NT2/D1 (cell line): ENCODE data around the gene PRPF6.

Experiments
- DNase-seq: peaks from one replicate; pipeline ENCODE4 v3.0.0-alpha.2; 2011; ENCODE audit warnings: low read depth, low spot score
- H3K27me3 ChIP-seq: 2 replicates; pipeline ENCODE4 v1.6.0; 2011; ENCODE audit warnings: mild to moderate bottlenecking; ENCODE audit not compliant: insufficient read length, insufficient read depth
- H3K36me3 ChIP-seq: 2 replicates; pipeline ENCODE4 v1.6.1; 2011; ENCODE audit warnings: mild to moderate bottlenecking, low read length, mixed read lengths; ENCODE audit not compliant: insufficient read depth, insufficient read length
- H3K4me1 ChIP-seq: 2 replicates; pipeline ENCODE4 v1.5.1; 2011; ENCODE audit not compliant: insufficient read depth, insufficient read length
- H3K4me3 ChIP-seq: 2 replicates; pipeline ENCODE4 v1.5.1; 2011; ENCODE audit warnings: low read depth; ENCODE audit not compliant: insufficient read length
- H3K9ac ChIP-seq: 2 replicates; pipeline ENCODE4 v1.6.0; 2011; ENCODE audit warnings: low read depth; ENCODE audit not compliant: insufficient read length
- H3K9me3 ChIP-seq: 2 replicates; pipeline ENCODE4 v1.5.1; 2011; ENCODE audit warnings: mild to moderate bottlenecking, low read length; ENCODE audit not compliant: insufficient read depth
- SUZ12 ChIP-seq: IDR thresholded peaks from 2 replicates; pipeline ENCODE4 v1.6.1; 2011; ENCODE audit not compliant: insufficient read length, insufficient read depth; ENCODE audit errors: extremely low read depth
- YY1 ChIP-seq: IDR thresholded peaks from 2 replicates; pipeline ENCODE4 v1.6.1; 2011; ENCODE audit not compliant: insufficient read length, insufficient read depth
- ZNF274 ChIP-seq: IDR thresholded peaks from 2 replicates; pipeline ENCODE4 v1.6.1; 2011; ENCODE audit warnings: mild to moderate bottlenecking, low read depth, low read length

The PRPF6 gene

GRCh38 chr20:64080013-64080812 lies 99.3 kb downstream of the PRPF6 start, which contains the start of gene OPRL1:
Gene OPRL1 (plus strand): TSS chr20:64080082. CDS start chr20:64092721, 12,639 bp downstream.
- Histone ChIP-seq H3K4me3 (peak within 1 kb of the TSS; percentile 70), H3K9ac (peak within 1 kb of the TSS; percentile 92), H3K4me1 (peaks cover 33% of the 10 kb centered on the region), H3K36me3 (peaks cover 13% of the 10 kb centered on the region), H3K9me3 (no peaks in the 10 kb centered on the region), H3K27me3 (peaks cover 48% of the 10 kb centered on the region)
- DNase-seq: no peak
- TF ChIP-seq ZNF274: no peak
- no peak for TF ChIP-seq SUZ12
- no peak for TF ChIP-seq YY1

- TF ChIP-seq SUZ12 (no peak), ZNF274 (no peak), YY1 (no peak)
- Histone ChIP-seq H3K4me3 (peak overlapping the region; percentile 70), H3K36me3 (peaks cover 11% of the 10 kb centered on the region), H3K9me3 (no peaks in the 10 kb centered on the region), H3K27me3 (peaks cover 56% of the 10 kb centered on the region), H3K9ac (peak overlapping the region; percentile 21), H3K4me1 (peaks cover 33% of the 10 kb centered on the region)
- no peak for DNase-seq
Measured at GRCh38 chr20:64080813-64081623, 100.1 kb downstream of the PRPF6 start.

- peak overlapping the region; percentile 21 for H3K9ac ChIP-seq
- no peak overlapping the region for H3K4me3 ChIP-seq
- TF ChIP-seq ZNF274 (no peak), SUZ12 (no peak), YY1 (no peak)
- DNase-seq: no peak
- H3K27me3 ChIP-seq: peaks cover 61% of the 10 kb centered on the region
- H3K4me1 ChIP-seq: peaks cover 33% of the 10 kb centered on the region
- peaks cover 5% of the 10 kb centered on the region for H3K36me3 ChIP-seq
- no peaks in the 10 kb centered on the region for H3K9me3 ChIP-seq
Measured at GRCh38 chr20:64081624-64081964, 100.7 kb downstream of the PRPF6 start.

- H3K36me3 ChIP-seq: peaks cover 5% of the 10 kb centered on the region
- no peak overlapping the region for H3K4me3 ChIP-seq
- peaks cover 65% of the 10 kb centered on the region for H3K27me3 ChIP-seq
- H3K9ac ChIP-seq: peak overlapping the region; percentile 17
- H3K9me3 ChIP-seq: no peaks in the 10 kb centered on the region; the same call in 1 of the 2 replicates
- no peak for DNase-seq
- H3K4me1 ChIP-seq: peaks cover 33% of the 10 kb centered on the region
- TF ChIP-seq ZNF274: no peak
Measured at GRCh38 chr20:64082126-64082731, 101.3 kb downstream of the PRPF6 start.
